H1 (cell line): ENCODE measurements around the gene DHRS3. TPM values are rescaled to one million over a fixed set of nuclear protein-coding genes. Genes with fewer than 3 reads are reported as not detected.

Experiments
- CREB1 ChIP-seq: IDR thresholded peaks from 2 replicates; pipeline ENCODE4 v1.6.1; 2012; ENCODE audit warnings: inconsistent platforms
- EP300 ChIP-seq, 2 experiments: IDR thresholded peaks; 1 replicate in 1 of 2; 2 replicates in 1 of 2; pipeline ENCODE4 v1.6.1; 2011 to 2012; ENCODE audit warnings: low read depth in 2 of 2, low read length in 2 of 2, mild to moderate bottlenecking in 2 of 2, borderline replicate concordance in 1 of 2, inconsistent platforms in 1 of 2, moderate library complexity in 1 of 2
- GTF2F1 ChIP-seq: IDR thresholded peaks from 2 replicates; pipeline ENCODE4 v1.6.1; 2012; ENCODE audit warnings: low read depth, low read length, improper control_type of control experiment, borderline replicate concordance
- HDAC2 ChIP-seq, 2 experiments: fragments of 300-600 bp in 1 of 2; sonication (generic) in 1 of 2; IDR thresholded peaks; 2 replicates each; pipeline ENCODE4 v1.6.1; 2011 to 2012; ENCODE audit warnings: low read depth in 2 of 2, low read length in 2 of 2, mild to moderate bottlenecking in 2 of 2, moderate library complexity in 2 of 2, borderline replicate concordance in 1 of 2, inconsistent platforms in 1 of 2
- JUN ChIP-seq: IDR thresholded peaks from 2 replicates; pipeline ENCODE4 v1.6.1; 2011; ENCODE audit warnings: low read depth, mild to moderate bottlenecking, improper control_type of control experiment, low read length
- SRF ChIP-seq: IDR thresholded peaks from 2 replicates; pipeline ENCODE4 v1.6.1; 2011; ENCODE audit warnings: mild to moderate bottlenecking, low read depth, low read length, moderate library complexity
- SUZ12 ChIP-seq: fragments of 200-600 bp; sonication (generic); IDR thresholded peaks from 2 replicates; pipeline ENCODE4 v1.6.1; 2012; ENCODE audit warnings: mild to moderate bottlenecking, inconsistent platforms, low read length, moderate library complexity, mixed read lengths
- TBP ChIP-seq: IDR thresholded peaks from 2 replicates; pipeline ENCODE4 v1.6.1; 2011; ENCODE audit warnings: low read depth, low read length, improper control_type of control experiment
- polyA plus RNA-seq, 7 experiments: library from polyadenylated mRNA; depleted of rRNA in 3 of 7; stranded (reverse) in 5 of 7; unstranded in 2 of 7; fragments of >200 nt in 5 of 7; fragments of 200-250 nt in 2 of 7; gene quantifications; 1 replicate in 5 of 7; 2 replicates in 1 of 7; 4 replicates in 1 of 7; pipeline versions ENCODE4 v1.2.1 to v1.2.3, GENCODE V29; 2011 to 2013; ENCODE audit warnings: missing spikeins in 2 of 7, mixed read lengths in 2 of 7
- total RNA-seq: library from RNA; stranded (reverse); fragmentation: NEBNext Ultra II Directional; extraction: Animal tissue kit (Norgen Biotek cat#: 25700); gene quantifications from 2 replicates; pipeline ENCODE4 v1.2.1, GENCODE V29; 2021

The DHRS3 gene
- total and polyA plus RNA-seq, 2 of the 8 experiments (the other 6 are each of a cell fraction or from before 2014, with no cell fraction given): 32.5 to 36.4 TPM

- peak; percentile 59 to 62; a peak in 2 of 4 replicates for TF ChIP-seq HDAC2 (IDR thresholded peaks at IDR 0.05; ENCODE audit: borderline replicate concordance in 1 of 2, low read depth in 2 of 2, low read length in 2 of 2)
- TF ChIP-seq EP300 (IDR thresholded peaks at IDR 0.05; ENCODE audit: borderline replicate concordance in 1 of 2, low read depth in 2 of 2, low read length in 2 of 2): peak in 1 of 2 experiments; percentile 9; a peak in 1 of 3 replicates
- TF ChIP-seq GTF2F1: no peak
- peak; percentile 31; the same call in 1 of the 2 replicates for TF ChIP-seq TBP
- no peak for TF ChIP-seq CREB1
- TF ChIP-seq SRF: no peak
- TF ChIP-seq SUZ12: no peak
- TF ChIP-seq JUN: no peak
Measured at GRCh38 chr1:12636098-12636950, 18.3 kb upstream of the DHRS3 start (continued).
